Measurements from ENCODE around the gene ESRRG.

ESRRG gene

GRCh38 chr1:216483672-216484401 lies 239.4 kb downstream of the ESRRG start:
- TF ChIP-seq CTCF (IDR thresholded peaks at IDR 0.05; ENCODE audit: low read depth, low read length, missing control alignments), result no peak
- H3K4me3 ChIP-seq (replicated peaks; ENCODE audit: low read depth, low read length), result no peak overlapping the region
- DNase-seq (ENCODE audit: extremely low read depth, low read depth), result no peak

- H3K4me3 ChIP-seq (replicated peaks; ENCODE audit: low read depth, low read length), result no peak overlapping the region
- no peak for DNase-seq (ENCODE audit: extremely low read depth, low read depth)
- TF ChIP-seq CTCF (IDR thresholded peaks at IDR 0.05; ENCODE audit: low read depth, low read length, missing control alignments), result no peak
Measured at GRCh38 chr1:216482620-216483019, 240.6 kb downstream of the ESRRG start.

- no peak for TF ChIP-seq CTCF (IDR thresholded peaks at IDR 0.05; ENCODE audit: low read depth, low read length, missing control alignments)
- no peak for DNase-seq (ENCODE audit: extremely low read depth, low read depth)
Measured at GRCh38 chr1:216478238-216478637, 245.0 kb downstream of the ESRRG start.

GRCh38 chr1:216476341-216476740 lies 246.9 kb downstream of the ESRRG start:
- no peak for DNase-seq (ENCODE audit: extremely low read depth, low read depth)
- no peak overlapping the region for H3K4me3 ChIP-seq (replicated peaks; ENCODE audit: low read depth, low read length)
- TF ChIP-seq CTCF (IDR thresholded peaks at IDR 0.05; ENCODE audit: low read depth, low read length, missing control alignments), result no peak

More at GRCh38 chr1:216478238-216478637, 245.0 kb downstream of the ESRRG start:
- H3K4me3 ChIP-seq (replicated peaks; ENCODE audit: low read depth, low read length), result no peak overlapping the region

GRCh38 chr1:216475659-216476276 lies 247.5 kb downstream of the ESRRG start:
- H3K4me3 ChIP-seq (replicated peaks; ENCODE audit: low read depth, low read length), result no peak overlapping the region
- TF ChIP-seq CTCF (IDR thresholded peaks at IDR 0.05; ENCODE audit: low read depth, low read length, missing control alignments), result no peak
- no peak for DNase-seq (ENCODE audit: extremely low read depth, low read depth)

GRCh38 chr1:216466162-216466801 lies 256.9 kb downstream of the ESRRG start:
- no peak for DNase-seq (ENCODE audit: extremely low read depth, low read depth)

More at GRCh38 chr1:216466162-216466801, 256.9 kb downstream of the ESRRG start:
- TF ChIP-seq CTCF (IDR thresholded peaks at IDR 0.05; ENCODE audit: low read depth, low read length, missing control alignments), result no peak
- H3K4me3 ChIP-seq (replicated peaks; ENCODE audit: low read depth, low read length), result no peak overlapping the region
